Kidney (tissue), 14 donors: ENCODE results near the gene CARNS1. TPM values are rescaled to one million over a fixed set of nuclear protein-coding genes. Genes with fewer than 3 reads are reported as not detected.

Source experiments
- DNase-seq, 5 donors: peaks; one replicate each; pipeline ENCODE4 v3.0.0-alpha.2; 2013 to 2020
- FAIRE-seq: peaks from 2 replicates; lab custom pipeline; 2012; peaks lifted over from hg19 to GRCh38; lab: Jason Lieb, UNC
- H3K27ac ChIP-seq, 2 donors: one replicate each; pipeline ENCODE4 v1.7.0; 2013; ENCODE audit warnings: low read depth in 2 of 2, low read length in 2 of 2, inconsistent platforms in 1 of 2
- H3K27me3 ChIP-seq: one replicate; pipeline ENCODE4 v1.7.1; 2013; ENCODE audit warnings: low read length, inconsistent platforms; ENCODE audit not compliant: control insufficient read depth, insufficient read depth
- H3K36me3 ChIP-seq, 3 donors: one replicate each; pipeline versions ENCODE4 v1.7.0 to v1.7.1; 2013; ENCODE audit warnings: low read length in 3 of 3, control low read depth in 1 of 3, inconsistent platforms in 1 of 3; ENCODE audit not compliant: insufficient read depth in 3 of 3, control insufficient read depth in 2 of 3
- H3K4me1 ChIP-seq, 3 donors: one replicate each; pipeline versions ENCODE4 v1.7.0 to v1.7.1; 2013; ENCODE audit warnings: low read length in 3 of 3, inconsistent platforms in 1 of 3, low read depth in 1 of 3; ENCODE audit not compliant: control insufficient read depth in 2 of 3, insufficient read depth in 2 of 3
- H3K4me3 ChIP-seq, 3 donors: one replicate each; pipeline versions ENCODE4 v1.7.0 to v1.8.1; 2013; ENCODE audit warnings: low read length in 3 of 3, control low read depth in 1 of 3, inconsistent platforms in 1 of 3
- H3K9ac ChIP-seq, 3 donors: one replicate each; pipeline versions ENCODE4 v1.7.0 to v1.7.1; 2013; ENCODE audit warnings: low read length in 3 of 3, control low read depth in 1 of 3, inconsistent platforms in 1 of 3
- H3K9me3 ChIP-seq, 3 donors: one replicate each; pipeline versions ENCODE4 v1.7.0 to v1.7.1; 2013; ENCODE audit warnings: low read length in 3 of 3, control low read depth in 1 of 3, inconsistent platforms in 1 of 3; ENCODE audit not compliant: control insufficient read depth in 2 of 3, insufficient read depth in 1 of 3
- CTCF ChIP-seq: IDR thresholded peaks from 3 replicates; pipeline ENCODE4 v1.5.1; 2012; ENCODE audit warnings: mild to moderate bottlenecking, moderate library complexity, borderline replicate concordance; ENCODE audit not compliant: insufficient read depth; ENCODE audit errors: extremely low read depth
- intact Hi-C: fragments of 100-400 bp; cut with DNase I; formaldehyde crosslinking; loops from one replicate; pipeline ENCODE4 v1.11.1; 2022
- polyA plus RNA-seq: library from polyadenylated mRNA; stranded (reverse); fragments of 350-450 nt; fragmentation: Illumina TruSeq; extraction: RNeasy Lipid Tissue Mini Kit (QIAGEN cat#74804); gene quantifications from one replicate; pipeline ENCODE4 v1.2.3, GENCODE V29; 2014; ENCODE audit warnings: low read depth, low replicate concordance; ENCODE audit not compliant: insufficient read depth
- total RNA-seq: library from RNA; stranded (reverse); fragmentation: NEBNext Ultra II Directional; extraction: Animal tissue kit (Norgen Biotek cat#: 25700); gene quantifications from one replicate; pipeline ENCODE4 v1.2.1, GENCODE V29; 2021
- donor health status: control.
- donor health status: control.
- donor health status: control.
- donor health status: control.
- donor health status: control.
- donor health status: DM: yes; HTN: yes; CAD: no.
- donor health status: Normal renal cell carcinoma (clear cell type).

Gene CARNS1
- total and polyA plus RNA-seq, 2 donors from 2014 or later, result 0.80 to 1.7 TPM

DNA sequence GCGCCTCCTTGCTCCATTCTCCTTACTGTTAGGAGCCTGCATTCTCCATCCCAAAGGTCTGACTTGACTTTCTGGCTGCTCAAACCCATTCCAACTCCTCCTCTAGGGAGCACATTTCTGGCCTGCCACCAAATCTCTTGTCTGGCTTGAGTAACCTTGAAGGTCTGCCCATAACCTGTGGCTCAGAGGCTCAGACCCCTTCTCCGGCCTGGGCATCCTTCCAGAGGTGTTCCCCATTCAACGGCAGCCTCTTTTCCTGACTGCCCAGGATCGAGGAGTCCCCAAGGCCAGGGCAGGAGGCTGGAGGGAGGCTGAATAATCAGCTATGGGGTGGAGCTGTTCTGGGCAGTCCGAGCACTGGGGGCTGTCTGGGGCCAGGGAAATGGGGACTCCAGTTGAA, 21.5 kb upstream of the CARNS1 start:
- Histone ChIP-seq H3K27me3 (no peaks in the 10 kb centered on the region), H3K4me3 (no peak overlapping the region), H3K27ac (no peak overlapping the region), H3K4me1 (peaks cover 0 to 10% (median 4%) of the 10 kb centered on the region in 3 donors), H3K9me3 (no peaks in the 10 kb centered on the region), H3K9ac (no peak overlapping the region), H3K36me3 (peaks cover 0 to 15% (median 2%) of the 10 kb centered on the region in 3 donors)
- TF ChIP-seq CTCF, result no peak
- intact Hi-C loops, result no loop called here
- no peak for DNase-seq
- FAIRE-seq, result no peak

GRCh38 chr11:67395555-67396258, 19.8 kb upstream of the CARNS1 start:
- Histone ChIP-seq H3K9me3 (no peaks in the 10 kb centered on the region), H3K4me1 (peaks cover 0 to 19% (median 5%) of the 10 kb centered on the region in 3 donors), H3K27ac (no peak overlapping the region), H3K9ac (no peak overlapping the region), H3K36me3 (peaks cover 0 to 19% (median 2%) of the 10 kb centered on the region in 3 donors), H3K4me3 (no peak overlapping the region), H3K27me3 (no peaks in the 10 kb centered on the region)
- no peak for DNase-seq
- TF ChIP-seq CTCF, result no peak
- intact Hi-C loops, result no loop called here
- no peak for FAIRE-seq

GRCh38 chr11:67396259-67396581, 19.3 kb upstream of the CARNS1 start:
- Histone ChIP-seq H3K36me3 (peaks cover 0 to 19% (median 2%) of the 10 kb centered on the region in 3 donors), H3K27me3 (no peaks in the 10 kb centered on the region), H3K9ac (no peak overlapping the region), H3K4me3 (no peak overlapping the region), H3K27ac (no peak overlapping the region), H3K4me1 (peaks cover 0 to 20% (median 8%) of the 10 kb centered on the region in 3 donors), H3K9me3 (no peaks in the 10 kb centered on the region)
- DNase-seq, result no peak
- intact Hi-C loops, result no loop called here
- FAIRE-seq, result no peak
- no peak for TF ChIP-seq CTCF
